ENCODE measurements around the gene PMEPA1.
A peak's percentile ranks its signal among the peaks of the same experiment; 100 is the strongest.

Gene PMEPA1

GRCh38 chr20:57709823-57710799 lies at the start of gene PMEPA1:
Gene PMEPA1, minus strand, starts transcription at chr20:57710015. Its CDS starts 433 bp downstream, at chr20:57709582.
- peak; percentile 94 for DNase-seq (ENCODE audit: low spot score)

- DNase-seq (ENCODE audit: low spot score): no peak
Measured at GRCh38 chr20:57757767-57758166, 48.0 kb upstream of the PMEPA1 start.

- DNase-seq (ENCODE audit: low spot score): no peak
Measured at GRCh38 chr20:57756921-57757320, 47.1 kb upstream of the PMEPA1 start.

DNA sequence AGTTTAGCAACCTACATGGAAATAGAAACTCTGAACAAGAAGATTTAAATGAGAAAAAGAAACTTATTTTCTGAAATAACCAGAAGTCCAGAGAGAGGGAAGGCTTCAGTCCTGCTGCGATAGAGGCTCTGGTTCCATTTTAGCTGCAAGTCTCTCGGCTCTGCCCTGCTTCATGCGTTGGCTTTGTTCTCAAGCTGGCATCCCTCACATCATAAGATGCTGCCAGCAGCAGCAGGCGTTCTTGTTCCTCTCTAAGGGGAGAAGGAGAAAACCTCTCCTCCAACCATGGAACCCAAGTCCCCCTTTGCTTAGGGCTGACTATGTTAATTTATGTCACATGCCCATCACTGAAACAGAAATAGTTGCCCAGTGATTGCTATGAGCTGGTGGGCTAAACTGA lies 46.4 kb upstream of the PMEPA1 start:
- no peak for DNase-seq (ENCODE audit: low spot score)

DNA sequence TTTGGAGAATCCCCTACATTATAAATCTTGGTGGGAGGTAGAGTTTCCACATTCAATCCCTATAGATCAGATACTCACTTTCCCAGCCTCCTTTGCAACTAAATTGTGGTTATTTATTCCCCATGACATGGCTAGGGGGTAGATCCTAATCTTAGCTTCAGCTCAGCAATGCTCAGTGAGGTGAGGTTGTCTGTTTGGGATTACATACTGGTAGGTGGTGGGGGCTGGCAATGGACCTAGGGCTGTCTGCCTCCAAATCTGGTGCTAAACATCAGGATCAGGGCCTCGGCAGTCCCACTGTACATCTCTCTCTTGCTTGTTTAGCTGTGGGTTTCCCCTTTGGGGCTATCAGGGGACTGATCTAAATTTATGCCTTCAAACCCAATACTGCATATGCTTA lies 45.8 kb upstream of the PMEPA1 start:
- DNase-seq (ENCODE audit: low spot score): no peak

- DNase-seq (ENCODE audit: low spot score): no peak
Measured at GRCh38 chr20:57754190-57754589, 44.4 kb upstream of the PMEPA1 start.

GRCh38 chr20:57753332-57754164 lies 43.7 kb upstream of the PMEPA1 start:
- DNase-seq (ENCODE audit: low spot score): no peak

DNA sequence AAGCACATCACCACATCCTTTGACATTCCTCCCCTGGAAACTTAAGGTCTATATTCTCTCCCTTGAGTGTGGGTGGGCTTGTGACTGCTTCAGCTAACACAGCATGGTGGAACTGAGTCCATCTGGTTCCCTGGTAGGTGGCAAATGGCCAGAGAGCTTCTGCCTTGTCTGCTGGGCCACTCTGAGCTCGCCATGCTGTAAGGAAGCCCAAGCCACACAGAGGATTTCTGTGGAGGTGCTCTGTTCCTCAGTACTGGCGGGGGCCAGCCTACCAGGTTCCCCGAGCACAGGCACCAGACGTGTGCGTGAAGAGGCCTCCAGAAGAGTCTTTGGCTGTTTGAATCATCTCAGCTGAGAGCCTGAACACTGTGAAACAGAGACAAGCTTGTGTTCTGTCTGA lies 41.6 kb upstream of the PMEPA1 start:
- no peak for DNase-seq (ENCODE audit: low spot score)

- no peak for DNase-seq (ENCODE audit: low spot score)
Measured at GRCh38 chr20:57749869-57750268, 40.1 kb upstream of the PMEPA1 start.

DNA sequence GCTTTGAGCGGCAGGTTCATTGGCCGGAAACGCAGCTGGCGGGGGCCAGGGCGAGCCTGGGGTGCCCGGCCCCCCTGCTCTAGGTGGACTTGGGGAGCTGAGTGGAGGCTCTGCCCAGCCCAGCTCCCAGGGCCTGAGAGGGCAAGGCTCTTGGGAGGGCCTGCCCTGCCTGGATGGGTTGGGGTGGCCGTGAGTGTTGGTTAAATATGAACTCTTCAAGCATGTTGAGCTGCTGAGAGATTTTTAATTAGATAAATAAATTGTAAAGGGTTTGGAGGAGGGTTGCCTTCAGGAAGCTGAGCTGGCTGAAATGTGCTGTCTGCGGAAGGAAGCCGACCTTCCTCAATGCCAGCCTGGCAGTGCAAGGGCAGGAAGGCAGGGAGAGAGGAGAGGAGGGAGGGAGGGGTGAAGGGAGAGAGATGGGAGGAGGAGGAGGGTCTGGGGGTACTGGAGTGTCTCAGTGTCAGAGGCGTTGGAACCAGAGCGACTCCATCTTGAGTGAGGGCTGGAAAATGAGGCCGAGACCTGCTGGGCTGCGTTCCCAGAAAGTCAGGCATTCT lies 39.4 kb upstream of the PMEPA1 start:
- DNase-seq (ENCODE audit: low spot score): no peak

DNA sequence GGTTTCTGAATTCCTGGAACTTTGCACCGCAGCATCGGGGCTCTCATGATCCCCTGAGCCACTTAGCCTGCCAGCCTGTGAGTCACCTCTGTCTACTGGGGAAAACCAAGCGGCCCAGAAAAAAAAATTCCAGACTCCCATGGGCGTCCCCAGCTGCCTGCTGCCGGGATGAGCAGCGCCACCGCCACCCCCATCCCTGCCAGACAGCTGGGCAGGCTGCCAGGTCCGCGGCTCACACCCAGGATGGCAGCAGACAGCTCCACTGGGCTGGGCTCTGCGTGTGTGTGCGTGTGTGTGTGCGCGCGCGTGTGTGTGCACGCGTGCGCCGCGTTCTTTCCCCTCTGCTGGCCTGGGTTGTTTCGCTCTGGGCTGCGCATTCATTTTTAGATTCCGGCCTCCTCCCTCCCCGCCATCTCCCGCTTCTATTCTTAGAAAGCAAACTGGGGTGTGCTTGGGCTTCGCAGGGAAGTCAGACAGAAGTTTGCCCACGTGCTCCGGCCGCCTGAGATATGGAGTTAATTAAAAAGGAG lies 38.9 kb upstream of the PMEPA1 start:
- peak; percentile 98 for DNase-seq (ENCODE audit: low spot score)

- no peak for DNase-seq (ENCODE audit: low spot score)
Measured at GRCh38 chr20:57747861-57748481, 38.2 kb upstream of the PMEPA1 start.

DNA sequence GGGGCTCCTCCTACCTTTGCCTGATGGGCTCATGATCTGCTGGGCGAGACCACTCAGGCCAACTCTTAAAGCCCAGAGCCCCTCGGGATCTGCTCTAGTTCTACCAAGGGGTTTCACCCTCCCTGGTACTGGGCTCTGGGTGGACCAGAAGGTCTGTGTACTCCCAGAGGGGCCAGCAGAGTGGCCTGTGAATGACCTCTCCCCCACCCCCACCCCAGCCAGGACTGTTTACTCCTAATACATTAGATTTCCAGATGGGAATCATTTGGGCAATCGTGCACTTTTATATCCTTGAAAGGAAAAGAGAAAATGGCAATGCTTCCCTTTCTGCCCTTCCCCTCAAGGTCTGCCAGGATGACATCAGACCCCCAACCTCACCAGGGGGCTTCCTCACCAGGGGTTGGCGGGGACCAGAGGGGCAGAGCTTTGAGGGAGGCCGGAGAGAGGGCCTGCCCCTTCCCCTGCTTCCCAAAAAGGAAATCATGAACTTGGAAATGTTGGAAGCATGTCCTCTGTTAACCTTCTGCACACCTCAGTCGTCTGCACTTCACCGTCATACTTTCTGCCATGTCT lies 37.1 kb upstream of the PMEPA1 start:
- DNase-seq (ENCODE audit: low spot score): no peak

GRCh38 chr20:57746201-57746600 lies 36.4 kb upstream of the PMEPA1 start:
- no peak for DNase-seq (ENCODE audit: low spot score)

DNA sequence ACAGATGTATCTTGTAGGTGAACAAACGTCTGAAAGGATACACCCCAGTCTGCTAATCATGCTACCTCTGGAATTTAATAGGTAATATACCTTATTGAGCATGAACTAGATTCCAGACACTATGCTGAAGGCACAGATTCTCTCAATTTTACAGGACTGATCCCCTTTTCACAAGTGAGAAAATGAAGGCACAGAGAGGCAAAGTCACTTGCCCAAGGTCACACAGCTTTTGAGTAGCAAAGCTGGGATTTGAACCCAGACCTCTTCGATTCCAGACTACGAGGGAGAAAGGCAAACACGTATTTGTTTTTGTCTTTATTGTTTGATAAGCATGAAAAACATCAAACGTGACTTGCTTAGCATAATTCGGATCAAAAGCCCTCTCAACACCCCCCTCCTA lies 34.4 kb upstream of the PMEPA1 start:
- no peak for DNase-seq (ENCODE audit: low spot score)

DNA sequence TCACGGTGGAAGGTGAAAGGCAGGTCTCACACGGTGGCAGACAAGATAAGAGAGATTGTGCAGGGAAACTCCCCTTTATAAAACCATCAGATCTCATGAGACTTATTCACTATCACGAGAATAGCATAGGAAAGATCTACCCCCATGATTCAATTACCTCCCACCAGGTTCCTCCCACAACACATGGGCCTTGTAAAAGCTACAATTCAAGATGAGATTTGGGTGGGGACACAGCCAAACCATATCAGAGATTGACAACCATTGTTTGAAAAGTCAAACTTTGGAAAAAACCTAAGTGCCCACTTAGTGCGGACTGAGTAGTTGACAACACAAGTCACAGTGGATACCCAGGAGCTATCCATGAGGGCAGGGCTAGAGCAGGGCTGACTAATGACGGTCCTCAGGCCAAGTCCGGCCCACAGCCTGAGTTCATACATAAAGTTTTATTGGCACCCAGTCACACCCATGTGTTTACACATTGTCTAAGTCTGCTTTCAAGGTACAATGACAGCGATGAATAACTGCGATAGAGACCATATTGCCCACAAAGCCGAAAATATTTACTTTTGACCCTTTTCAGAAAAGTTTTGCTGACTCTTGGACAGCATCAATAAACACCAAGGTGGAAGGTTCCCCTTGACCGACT lies 33.8 kb upstream of the PMEPA1 start:
- no peak for DNase-seq (ENCODE audit: low spot score)

DNA sequence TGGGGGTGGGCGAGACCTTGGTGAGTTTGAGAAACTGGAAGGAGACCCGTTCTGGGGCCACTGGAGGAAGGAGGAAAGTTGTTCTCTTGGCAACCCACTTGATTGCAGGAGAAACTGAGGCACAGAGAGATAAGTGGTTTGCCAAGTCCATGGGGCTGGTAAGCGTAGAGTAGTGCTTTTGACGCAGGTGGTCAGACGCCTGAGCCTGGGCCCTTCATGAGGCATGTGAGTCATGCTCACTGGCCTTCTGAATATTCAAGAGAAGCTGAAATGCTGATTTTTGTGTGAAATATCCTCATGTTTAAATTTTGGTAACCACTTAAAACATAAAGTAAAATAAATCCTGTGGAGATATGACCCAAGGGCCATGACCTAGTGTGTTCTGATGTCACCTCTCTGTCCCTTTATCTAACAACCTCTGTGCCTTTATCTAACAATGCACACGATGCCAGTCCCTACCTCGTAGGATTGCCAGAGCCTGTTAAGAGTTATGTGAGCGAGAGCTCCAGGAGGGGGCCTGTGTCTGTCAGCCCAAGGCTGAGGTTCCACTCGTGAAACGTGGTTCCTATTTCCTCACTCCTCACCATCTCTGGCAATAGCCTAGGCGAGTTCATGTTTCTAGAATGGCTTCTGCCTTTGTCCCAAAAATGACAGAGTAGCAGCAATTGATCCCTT lies 32.8 kb upstream of the PMEPA1 start:
- DNase-seq (ENCODE audit: low spot score): no peak

DNA sequence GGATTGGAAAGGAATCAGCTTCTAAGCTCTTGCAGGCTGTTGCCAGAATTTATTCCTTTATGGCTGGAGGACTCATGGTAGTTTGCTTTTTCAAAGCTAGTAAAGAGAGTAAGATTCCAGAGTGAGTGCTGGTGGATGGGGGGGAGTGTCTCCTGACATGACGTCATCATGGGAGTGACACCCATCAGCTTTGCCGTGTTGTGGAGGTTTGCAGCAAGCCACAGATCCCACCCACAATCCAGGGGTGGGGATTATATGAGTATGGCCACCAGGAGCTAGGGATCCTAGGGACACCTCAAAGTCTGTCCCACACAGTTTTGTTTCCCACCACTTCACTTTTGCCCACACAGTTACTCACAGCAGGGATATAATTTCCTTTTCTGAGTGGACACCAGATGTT lies 28.7 kb upstream of the PMEPA1 start:
- peak; percentile 63 for DNase-seq (ENCODE audit: low spot score)

GRCh38 chr20:57738053-57738452 lies 28.2 kb upstream of the PMEPA1 start:
- DNase-seq (ENCODE audit: low spot score): no peak

GRCh38 chr20:57737349-57737748 lies 27.5 kb upstream of the PMEPA1 start:
- DNase-seq (ENCODE audit: low spot score): no peak
